Keratinocyte (primary cell): ENCODE results near the gene DLG1. TPM values are rescaled to one million over a fixed set of nuclear protein-coding genes. Genes with fewer than 3 reads are reported as not detected.
A peak's percentile ranks its signal among the peaks of the same experiment; 100 is the strongest.

Source experiments
- DNase-seq: peaks from one replicate; pipeline ENCODE4 v3.0.0-alpha.2; 2011; ENCODE audit warnings: low read depth, missing footprints, low spot score
- FAIRE-seq: peaks from 2 replicates; lab custom pipeline; 2011; peaks lifted over from hg19 to GRCh38; lab: Jason Lieb, UNC
- H2AFZ ChIP-seq: 2 replicates; pipeline ENCODE4 v1.6.0; 2012; ENCODE audit warnings: low read length, control low read depth, inconsistent platforms; ENCODE audit not compliant: control insufficient read depth
- H3K27ac ChIP-seq: 2 replicates; pipeline ENCODE4 v1.5.1; 2011; ENCODE audit warnings: low read length; ENCODE audit not compliant: control insufficient read depth, insufficient read depth
- H3K27me3 ChIP-seq: 3 replicates; pipeline ENCODE4 v1.6.0; 2011; ENCODE audit warnings: low read length; ENCODE audit not compliant: control insufficient read depth, insufficient read depth; ENCODE audit errors: extremely low read depth
- H3K36me3 ChIP-seq, 2 experiments: 2 replicates in 1 of 2; 3 replicates in 1 of 2; pipeline ENCODE4 v1.5.1; 2011; ENCODE audit warnings: low read length in 2 of 2, mild to moderate bottlenecking in 1 of 2; ENCODE audit not compliant: control insufficient read depth in 2 of 2, insufficient read depth in 2 of 2; ENCODE audit errors: extremely low read depth in 1 of 2
- H3K4me1 ChIP-seq: 3 replicates; pipeline ENCODE4 v1.5.1; 2011; ENCODE audit warnings: low read length; ENCODE audit not compliant: control insufficient read depth, insufficient read depth; ENCODE audit errors: extremely low read depth
- H3K4me2 ChIP-seq: 3 replicates; pipeline ENCODE4 v1.6.0; 2011; ENCODE audit warnings: low read depth, low read length; ENCODE audit not compliant: control insufficient read depth, insufficient read depth; ENCODE audit errors: extremely low read depth
- H3K4me3 ChIP-seq, 3 experiments: fragments of 200-600 bp in 1 of 3; sonication (generic) in 1 of 3; 2 replicates in 2 of 3; 3 replicates in 1 of 3; pipeline ENCODE4 v1.5.1; 2011 to 2016; ENCODE audit warnings: low read length in 3 of 3, mild to moderate bottlenecking in 3 of 3, control low read depth in 2 of 3, inconsistent platforms in 1 of 3, low read depth in 1 of 3, mixed read lengths in 1 of 3, mixed run types in 1 of 3, moderate library complexity in 1 of 3; ENCODE audit not compliant: control insufficient read depth in 2 of 3, insufficient read depth in 2 of 3; ENCODE audit errors: extremely low read depth in 1 of 3
- H3K79me2 ChIP-seq: 2 replicates; pipeline ENCODE4 v1.6.0; 2012; ENCODE audit warnings: low read length; ENCODE audit not compliant: control insufficient read depth, insufficient read depth
- H3K9ac ChIP-seq: 3 replicates; pipeline ENCODE4 v1.6.0; 2011; ENCODE audit warnings: low read length; ENCODE audit not compliant: control insufficient read depth, insufficient read depth; ENCODE audit errors: extremely low read depth
- H3K9me1 ChIP-seq: 3 replicates; pipeline ENCODE4 v1.6.0; 2011; ENCODE audit warnings: low read length; ENCODE audit not compliant: control insufficient read depth, insufficient read depth; ENCODE audit errors: extremely low read depth
- H3K9me3 ChIP-seq: 2 replicates; pipeline ENCODE4 v1.5.1; 2012; ENCODE audit warnings: low read depth, low read length; ENCODE audit not compliant: control insufficient read depth
- H4K20me1 ChIP-seq: 3 replicates; pipeline ENCODE4 v1.6.0; 2011; ENCODE audit warnings: low read length; ENCODE audit not compliant: control insufficient read depth, insufficient read depth; ENCODE audit errors: extremely low read depth
- EZH2 ChIP-seq: IDR thresholded peaks from one replicate; pipeline ENCODE4 v1.6.1; 2012; ENCODE audit warnings: inconsistent platforms, mild to moderate bottlenecking, low read length, moderate library complexity
- dilution Hi-C: fragments of 300-500 bp; cut with MboI; formaldehyde crosslinking; loops from one replicate; pipeline ENCODE4 v1.7.0; 2020; ENCODE audit warnings: low sequenced_read_pairs; ENCODE audit not compliant: extremely low pct_ligation_motif_present
- polyA plus RNA-seq, 5 experiments: library from polyadenylated mRNA; depleted of rRNA in 3 of 5; stranded (reverse) in 3 of 5; stranded (forward) in 1 of 5; unstranded in 1 of 5; fragments of >200 nt; gene quantifications; 1 replicate in 1 of 5; 2 replicates in 3 of 5; 3 replicates in 1 of 5; pipeline versions ENCODE4 v1.2.1 to v1.2.3, GENCODE V29; 2011 to 2012; ENCODE audit warnings: missing spikeins in 2 of 5, low read depth in 1 of 5, low replicate concordance in 1 of 5
- TF ChIP-seq, protein P1 (sequence below), 3 experiments: IDR thresholded peaks in 1 of 3; conservative IDR thresholded peaks in 1 of 3; optimal IDR thresholded peaks in 1 of 3; 2 replicates in 2 of 3; 3 replicates in 1 of 3; pipeline versions ENCODE3 to v1.5.1; 2011; ENCODE audit warnings: low read length in 3 of 3, mild to moderate bottlenecking in 3 of 3, moderate library complexity in 2 of 3, control low read depth in 1 of 3, inconsistent platforms in 1 of 3; ENCODE audit not compliant: insufficient read depth in 2 of 3; ENCODE audit errors: extremely low read depth in 1 of 3

DLG1 gene
- polyA plus RNA-seq, 1 donor (not counting 4 experiments of a cell fraction or from before 2014, with no cell fraction given), result 139 TPM

DNA sequence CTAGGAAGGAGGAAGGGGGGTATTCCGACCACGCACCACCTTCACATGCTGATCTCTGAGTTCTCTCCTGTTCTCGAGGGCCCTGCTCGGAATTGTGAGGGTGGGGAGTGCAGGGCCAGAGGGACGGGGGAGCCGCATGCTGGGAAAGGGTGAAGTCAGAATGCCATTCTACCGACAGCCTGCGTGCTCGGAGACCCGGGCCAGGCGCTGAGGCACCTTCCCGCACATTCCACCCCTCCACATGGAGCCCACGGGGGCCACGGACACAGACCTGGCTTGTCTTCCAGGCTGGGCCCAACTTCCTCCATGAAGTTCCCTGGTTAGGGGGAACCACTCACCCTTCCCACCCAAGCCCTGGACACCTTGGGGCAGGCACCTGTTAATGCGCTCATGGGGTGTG, 301.1 kb downstream of the DLG1 start:
- Histone ChIP-seq H3K9me1 (no peaks in the 10 kb centered on the region), H3K9me3 (no peaks in the 10 kb centered on the region), H3K4me3 (no peak overlapping the region), H3K27me3 (no peaks in the 10 kb centered on the region), H3K27ac (no peak overlapping the region), H3K4me2 (peak overlapping the region; percentile 61), H4K20me1 (no peaks in the 10 kb centered on the region), H3K36me3 (no peaks in the 10 kb centered on the region), H3K4me1 (peaks cover 26% of the 10 kb centered on the region), H3K79me2 (no peaks in the 10 kb centered on the region), H3K9ac (no peak overlapping the region), H2AFZ (peak overlapping the region; percentile 98)
- FAIRE-seq, result no peak
- no peak for DNase-seq
- TF ChIP-seq EZH2, result no peak
- TF ChIP-seq, protein P1, sequence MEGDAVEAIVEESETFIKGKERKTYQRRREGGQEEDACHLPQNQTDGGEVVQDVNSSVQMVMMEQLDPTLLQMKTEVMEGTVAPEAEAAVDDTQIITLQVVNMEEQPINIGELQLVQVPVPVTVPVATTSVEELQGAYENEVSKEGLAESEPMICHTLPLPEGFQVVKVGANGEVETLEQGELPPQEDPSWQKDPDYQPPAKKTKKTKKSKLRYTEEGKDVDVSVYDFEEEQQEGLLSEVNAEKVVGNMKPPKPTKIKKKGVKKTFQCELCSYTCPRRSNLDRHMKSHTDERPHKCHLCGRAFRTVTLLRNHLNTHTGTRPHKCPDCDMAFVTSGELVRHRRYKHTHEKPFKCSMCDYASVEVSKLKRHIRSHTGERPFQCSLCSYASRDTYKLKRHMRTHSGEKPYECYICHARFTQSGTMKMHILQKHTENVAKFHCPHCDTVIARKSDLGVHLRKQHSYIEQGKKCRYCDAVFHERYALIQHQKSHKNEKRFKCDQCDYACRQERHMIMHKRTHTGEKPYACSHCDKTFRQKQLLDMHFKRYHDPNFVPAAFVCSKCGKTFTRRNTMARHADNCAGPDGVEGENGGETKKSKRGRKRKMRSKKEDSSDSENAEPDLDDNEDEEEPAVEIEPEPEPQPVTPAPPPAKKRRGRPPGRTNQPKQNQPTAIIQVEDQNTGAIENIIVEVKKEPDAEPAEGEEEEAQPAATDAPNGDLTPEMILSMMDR (optimal IDR thresholded peaks at IDR 0.05 in 1 of 3, IDR thresholded peaks at IDR 0.05 in 1 of 3, conservative IDR thresholded peaks at IDR 0.05 in 1 of 3; ENCODE audit: extremely low read depth in 1 of 3, insufficient read depth in 2 of 3, low read length in 3 of 3), result no peak
- dilution Hi-C loops, result no loop called here

DNA sequence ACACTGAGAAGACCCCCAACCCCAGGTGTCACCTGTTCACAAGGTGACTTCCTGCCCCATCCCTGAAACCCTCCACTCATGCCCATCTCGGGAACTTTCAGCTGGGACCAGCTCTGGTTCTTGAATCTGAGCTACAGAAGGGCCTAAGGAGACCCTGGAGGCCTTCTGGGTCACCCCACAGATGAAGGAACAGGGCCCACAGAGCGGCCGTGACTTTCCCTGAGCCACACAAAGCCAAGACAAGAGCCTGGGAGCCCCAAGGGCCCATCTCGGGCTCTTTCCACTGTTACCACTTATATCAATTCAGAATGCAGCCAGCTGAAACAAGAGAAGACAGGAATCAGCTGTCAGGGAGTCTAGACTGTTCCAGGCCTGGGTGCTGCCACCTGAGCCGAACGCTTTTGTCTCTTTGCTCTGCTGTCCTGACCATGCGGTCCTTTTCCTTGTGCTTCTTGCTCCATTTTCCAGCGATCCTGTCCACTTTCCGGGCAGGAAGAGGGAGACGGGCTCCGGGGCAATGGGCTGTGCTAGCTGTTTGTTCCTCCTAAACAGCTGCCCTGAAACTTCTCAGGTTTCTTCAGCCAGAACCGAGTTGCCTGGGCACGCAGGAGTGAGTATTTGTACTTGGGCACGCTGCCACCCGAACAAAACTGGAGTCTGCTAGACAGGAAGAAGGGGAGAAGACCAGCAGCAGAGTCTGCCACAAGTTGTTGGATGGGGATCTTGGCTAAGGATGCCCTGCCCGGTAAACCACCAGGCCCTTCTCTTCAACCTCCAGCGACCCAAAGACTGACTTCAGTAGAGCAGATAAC, 301.8 kb downstream of the DLG1 start:
- H3K4me2 ChIP-seq, result peak overlapping the region; percentile 61
- dilution Hi-C loops, result no loop called here
- peak overlapping the region; percentile 69 for H3K9ac ChIP-seq
- no peaks in the 10 kb centered on the region for H4K20me1 ChIP-seq
- H3K27ac ChIP-seq, result peak overlapping the region; percentile 53
- H3K4me1 ChIP-seq, result peaks cover 19% of the 10 kb centered on the region
- H3K79me2 ChIP-seq, result no peaks in the 10 kb centered on the region
- peak; percentile 41 for DNase-seq
- H3K27me3 ChIP-seq, result no peaks in the 10 kb centered on the region
- TF ChIP-seq, protein P1 (optimal IDR thresholded peaks at IDR 0.05 in 1 of 3, IDR thresholded peaks at IDR 0.05 in 1 of 3, conservative IDR thresholded peaks at IDR 0.05 in 1 of 3; ENCODE audit: extremely low read depth in 1 of 3, insufficient read depth in 2 of 3, low read length in 3 of 3), result no peak
- TF ChIP-seq EZH2, result no peak
- H2AFZ ChIP-seq, result peak overlapping the region; percentile 98
- no peaks in the 10 kb centered on the region for H3K9me1 ChIP-seq
- H3K4me3 ChIP-seq, result peak overlapping the region in 1 of 3 experiments; percentile 2
- H3K9me3 ChIP-seq, result no peaks in the 10 kb centered on the region
- no peaks in the 10 kb centered on the region for H3K36me3 ChIP-seq
- peak; percentile 82 for FAIRE-seq
